ENCODE measurements around the gene EXOC6B.

- no peak for TF ChIP-seq CTCF (IDR thresholded peaks at IDR 0.05)
- no peak for TF ChIP-seq POLR2A (IDR thresholded peaks at IDR 0.05)
Observed at GRCh38 chr2:72794572-72794971, 31.3 kb downstream of the EXOC6B start.
